NB4 (cell line): ENCODE measurements around the gene TAF6.

ENCODE experiments used
- CTCF ChIP-seq: IDR thresholded peaks from one replicate; pipeline ENCODE4 v1.5.1; 2012; ENCODE audit warnings: low read depth, low read length
- MAX ChIP-seq: IDR thresholded peaks from 2 replicates; pipeline ENCODE4 v1.6.1; 2011; ENCODE audit warnings: low read depth, low read length
- MYC ChIP-seq: IDR thresholded peaks from 2 replicates; pipeline ENCODE4 v1.6.1; 2011; ENCODE audit warnings: low read depth, low read length
- POLR2A ChIP-seq: IDR thresholded peaks from 2 replicates; pipeline ENCODE4 v1.6.1; 2011; ENCODE audit warnings: mild to moderate bottlenecking; ENCODE audit not compliant: insufficient read length; ENCODE audit errors: extremely low read depth

- TF ChIP-seq POLR2A (no peak), CTCF (no peak), MYC (no peak), MAX (no peak)
Observed at GRCh38 chr7:100166317-100166940, 47.3 kb upstream of the TAF6 start.
